Ramos (cell line): ENCODE measurements around the gene CRMP1.

Source experiments
- in situ Hi-C: fragments of 300-500 bp; cut with MboI; formaldehyde crosslinking; loops from one replicate; pipeline ENCODE4 v1.14.3; 2022; ENCODE audit warnings: low sequenced_read_pairs; ENCODE audit not compliant: unreplicated experiment

The CRMP1 gene

DNA sequence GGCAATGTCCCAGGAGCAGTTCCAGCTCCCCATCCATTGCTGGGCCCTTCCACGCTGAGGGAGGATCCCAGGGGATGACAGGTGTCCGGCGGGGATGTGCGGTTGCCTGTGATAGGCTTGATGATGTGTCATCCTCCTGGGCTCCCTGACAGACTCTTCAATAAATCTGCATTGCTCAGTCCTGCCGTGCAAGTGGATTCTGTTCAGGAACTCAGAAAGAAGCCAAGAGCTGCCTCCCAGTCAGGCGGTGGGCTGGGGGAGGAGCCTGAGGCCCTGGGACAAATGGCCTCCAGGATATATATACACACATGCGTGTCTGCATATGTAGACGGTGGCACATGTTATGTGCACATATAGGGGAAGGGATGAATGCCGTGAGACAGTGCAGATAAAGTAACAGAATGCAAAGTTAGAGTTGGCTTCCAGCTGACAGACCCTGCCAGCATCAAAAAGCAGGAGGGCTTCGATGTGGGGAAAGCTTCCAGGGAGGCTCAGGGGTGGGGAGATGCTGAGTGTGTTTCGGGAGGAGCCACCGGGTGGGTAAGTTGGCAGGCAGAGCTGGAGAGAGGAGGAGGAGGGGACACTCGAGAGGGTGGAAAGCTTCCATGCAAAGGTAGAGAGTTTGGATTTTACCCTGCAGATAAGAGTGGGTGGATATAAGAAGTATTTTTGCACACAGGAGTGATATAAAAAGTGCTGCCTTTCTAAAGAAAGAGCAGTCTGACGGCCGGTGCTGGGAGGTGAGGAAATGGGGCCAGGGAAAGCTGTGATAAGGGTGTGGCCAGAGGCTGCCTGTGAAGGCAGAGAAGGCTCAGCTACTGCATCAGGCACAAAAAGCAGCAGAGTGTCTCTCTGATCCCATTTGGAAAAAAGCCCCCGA lies 28.5 kb upstream of the CRMP1 start:
- in situ Hi-C loops = no loop called here

DNA sequence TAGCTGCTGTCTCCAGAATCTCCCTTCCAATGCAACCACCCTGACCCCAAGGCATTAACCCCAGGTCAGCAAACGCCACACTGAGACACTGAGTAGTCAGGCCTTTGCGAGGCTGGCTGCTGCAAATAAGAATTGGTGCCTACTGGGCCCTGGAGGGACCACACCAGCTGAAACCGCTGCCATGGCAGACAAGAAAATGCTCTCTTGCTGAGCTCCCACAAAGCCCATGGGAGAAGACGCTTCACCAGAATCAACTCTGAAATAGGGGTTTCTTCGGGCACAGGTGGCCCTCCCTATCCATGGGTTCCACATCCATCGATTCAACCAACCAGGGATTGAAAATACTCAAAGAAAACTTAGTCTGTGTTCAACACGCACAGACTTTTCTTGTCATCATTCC lies 26.7 kb upstream of the CRMP1 start:
- in situ Hi-C loops = no loop called here

DNA sequence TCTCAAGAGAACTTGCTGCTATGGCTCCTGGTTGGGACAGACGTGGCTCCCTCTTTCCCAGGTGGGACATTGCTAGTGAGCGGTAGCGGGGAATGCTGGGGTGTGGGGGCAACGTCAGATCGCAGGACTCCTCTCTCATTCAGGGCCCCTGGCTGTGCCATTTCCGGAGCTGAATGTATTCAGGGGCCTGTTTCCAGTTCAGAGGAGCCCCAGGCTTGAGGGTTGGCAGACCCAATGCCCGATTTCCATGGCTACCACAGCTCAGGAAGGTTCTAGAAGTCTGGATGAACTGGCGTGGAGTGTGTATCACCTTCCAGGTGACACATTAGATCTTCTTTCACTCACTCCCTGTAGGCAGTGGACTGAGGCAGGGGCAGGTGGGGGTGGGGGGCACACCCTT lies 26.2 kb upstream of the CRMP1 start:
- in situ Hi-C loops = no loop called here

DNA sequence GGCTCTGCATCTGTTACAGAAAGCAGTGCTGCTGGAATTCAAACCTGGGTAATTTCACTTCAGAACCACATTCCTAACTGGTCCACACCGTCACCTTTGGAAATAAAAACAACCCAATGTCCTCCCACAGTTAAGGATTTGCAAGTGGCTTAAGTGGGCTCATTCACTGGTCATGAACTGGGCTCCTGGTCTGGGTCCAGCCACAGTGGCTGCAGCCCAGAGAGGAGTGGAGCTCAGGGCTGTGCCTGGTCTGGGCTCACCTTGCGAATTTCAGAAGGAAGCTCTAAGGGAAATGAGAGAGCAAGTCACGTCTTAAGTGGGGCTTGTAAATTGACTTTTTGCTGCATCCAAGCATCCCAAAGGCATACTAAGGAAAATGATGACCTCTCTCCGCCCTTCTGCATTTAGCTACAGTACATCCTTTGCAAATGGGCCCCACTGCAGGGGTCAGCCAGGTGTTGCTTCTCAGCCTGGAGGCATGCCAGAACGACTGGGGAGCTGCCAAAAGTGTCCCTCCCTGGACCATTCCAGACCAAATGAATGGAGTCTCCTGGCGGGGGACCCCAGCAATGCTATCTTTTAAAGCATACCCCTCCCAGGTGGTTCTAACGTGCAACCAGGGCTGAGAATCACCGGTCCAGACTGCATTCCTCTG lies 25.6 kb upstream of the CRMP1 start:
- in situ Hi-C loops = no loop called here

DNA sequence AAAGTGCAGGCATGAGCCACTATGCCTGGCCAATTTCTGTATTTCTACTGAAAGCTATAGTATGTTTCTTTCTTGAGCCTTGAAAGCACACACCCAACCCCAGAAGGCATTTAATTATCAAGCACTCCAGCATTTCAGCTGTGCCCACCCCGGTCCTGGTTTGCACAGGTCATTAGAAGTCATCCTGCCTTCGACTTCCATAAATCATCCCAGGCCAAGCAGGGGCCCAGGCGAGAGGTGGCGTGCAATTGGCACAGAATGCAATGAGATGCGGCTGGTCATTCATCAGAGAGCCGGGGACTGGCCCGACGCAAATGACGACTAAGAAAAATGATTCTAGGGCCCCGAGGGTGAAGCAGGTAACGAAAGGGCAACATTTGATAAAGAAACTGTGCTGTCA lies 24.8 kb upstream of the CRMP1 start:
- in situ Hi-C loops = no loop called here

DNA sequence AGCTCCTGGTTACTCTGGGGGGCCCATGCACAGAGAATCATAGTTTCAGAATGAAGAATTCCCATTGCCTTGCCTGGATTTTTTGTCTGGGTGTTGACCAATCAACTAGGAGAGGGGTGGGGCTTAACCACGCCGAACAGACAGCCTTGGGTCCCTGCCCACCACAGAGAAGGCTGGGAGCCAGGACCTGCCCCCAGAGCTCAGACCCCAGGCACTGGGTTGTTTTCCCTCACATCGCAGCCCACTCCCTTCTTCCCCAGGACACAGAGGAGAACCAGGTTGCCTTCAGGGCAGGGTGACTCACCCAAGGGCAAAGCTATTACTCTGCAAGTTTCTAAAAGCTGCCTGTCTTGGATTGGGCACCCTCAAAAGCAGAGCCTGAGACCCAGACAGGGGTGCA lies 23.3 kb upstream of the CRMP1 start:
- in situ Hi-C loops = no loop called here

DNA sequence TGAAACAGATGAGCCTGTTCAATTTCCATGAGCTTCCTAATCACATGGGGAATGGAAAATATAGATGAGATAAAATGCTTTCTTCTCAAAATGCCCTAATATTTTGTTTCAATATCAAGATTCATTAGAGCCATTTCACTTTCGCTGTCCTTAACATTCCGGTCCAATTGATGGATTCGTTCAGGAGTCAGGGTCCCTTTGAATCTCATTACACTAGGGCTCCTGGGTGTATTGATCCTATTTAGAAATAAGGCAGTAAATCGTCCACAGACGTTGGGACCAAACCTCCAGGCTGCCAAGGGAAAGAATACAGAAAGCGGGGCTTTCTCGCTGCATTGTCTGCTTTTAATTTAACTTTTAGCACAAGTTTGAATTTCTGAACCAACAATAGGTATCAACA lies 20.6 kb upstream of the CRMP1 start:
- in situ Hi-C loops = no loop called here

DNA sequence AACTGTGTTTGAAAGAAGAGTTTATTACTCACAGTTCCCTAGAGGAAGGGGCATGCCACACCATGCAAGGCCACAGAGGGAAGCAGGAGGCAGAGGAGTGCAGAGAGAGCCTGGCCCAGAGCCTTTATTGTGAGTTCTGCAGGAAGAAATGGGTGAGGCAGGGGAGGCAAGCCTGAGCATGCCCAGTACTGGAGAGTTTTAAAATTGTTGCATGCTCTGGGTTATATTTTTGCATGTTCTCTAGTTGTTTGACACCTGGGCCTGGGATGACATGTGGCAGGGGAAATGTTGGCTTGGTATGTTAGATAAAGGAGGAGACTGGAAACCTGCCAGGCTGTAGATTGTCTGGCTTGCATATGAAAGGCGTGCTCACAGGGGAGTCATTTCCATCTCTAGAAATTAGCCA lies 19.7 kb upstream of the CRMP1 start:
- in situ Hi-C loops = no loop called here

DNA sequence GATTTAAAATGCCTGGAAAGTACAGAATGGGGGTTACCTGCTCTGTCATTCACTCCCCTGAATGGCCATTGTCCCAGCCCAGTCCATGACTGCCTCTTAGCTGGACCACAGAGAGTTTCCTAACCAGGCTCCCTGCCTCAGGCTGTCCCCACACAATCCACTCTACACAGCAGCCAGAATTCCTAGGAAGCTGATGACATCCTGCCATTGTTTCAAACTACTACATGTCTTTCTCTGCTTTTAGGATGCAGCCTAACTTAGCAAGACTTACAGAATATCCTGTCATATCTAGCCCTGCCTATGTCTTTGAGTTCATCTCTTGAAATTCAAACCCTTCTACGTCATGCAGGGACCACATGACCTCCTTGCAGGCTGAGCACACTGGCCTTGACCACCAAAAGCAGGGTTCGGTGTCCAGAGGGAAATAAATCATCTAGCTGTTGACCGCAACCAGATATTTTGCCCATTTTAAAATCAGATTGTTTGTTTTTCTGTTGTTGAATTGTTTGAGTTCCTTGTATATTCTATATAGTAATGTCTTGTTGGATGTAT lies 16.1 kb upstream of the CRMP1 start:
- in situ Hi-C loops = no loop called here

DNA sequence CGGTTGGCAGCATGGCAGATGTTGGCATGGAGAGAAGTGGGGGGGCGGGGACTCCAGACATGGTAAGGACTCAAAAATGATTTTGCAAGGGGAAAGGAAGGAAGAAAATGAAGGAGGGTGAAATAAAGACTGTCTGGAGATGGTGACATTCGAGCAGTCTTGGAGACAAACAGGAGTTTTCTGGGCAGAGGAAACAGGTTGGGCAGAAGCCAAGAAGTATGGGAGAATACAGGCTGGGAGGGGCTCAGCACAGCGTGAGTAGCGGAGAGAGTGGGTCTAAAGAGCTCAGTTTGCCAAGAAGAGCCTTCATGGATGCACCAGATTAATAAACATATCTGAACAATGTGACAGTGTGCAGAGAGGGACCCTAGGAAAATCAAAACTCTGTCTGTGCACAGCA lies 13.3 kb upstream of the CRMP1 start:
- in situ Hi-C loops = no loop called here

DNA sequence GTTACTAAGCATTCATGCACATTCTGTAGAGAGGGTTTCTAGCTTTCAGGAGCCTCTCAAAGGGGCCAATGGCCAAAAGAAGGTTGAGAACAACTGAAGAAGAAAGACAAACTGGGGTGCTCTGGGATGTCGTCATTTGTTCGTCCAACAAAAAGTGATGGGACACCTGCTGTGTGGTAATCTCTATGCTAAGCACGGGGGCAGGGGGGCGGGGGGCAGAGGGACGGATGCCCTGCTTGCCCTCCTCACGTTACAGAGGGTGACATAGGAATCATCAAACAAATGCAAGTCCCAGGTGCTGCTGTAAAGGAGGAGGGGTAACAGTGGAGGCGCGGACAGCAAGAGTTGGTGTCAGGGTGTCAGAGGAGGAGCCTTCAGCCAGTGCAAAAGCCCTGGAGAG lies 12.8 kb upstream of the CRMP1 start:
- in situ Hi-C loops = no loop called here

DNA sequence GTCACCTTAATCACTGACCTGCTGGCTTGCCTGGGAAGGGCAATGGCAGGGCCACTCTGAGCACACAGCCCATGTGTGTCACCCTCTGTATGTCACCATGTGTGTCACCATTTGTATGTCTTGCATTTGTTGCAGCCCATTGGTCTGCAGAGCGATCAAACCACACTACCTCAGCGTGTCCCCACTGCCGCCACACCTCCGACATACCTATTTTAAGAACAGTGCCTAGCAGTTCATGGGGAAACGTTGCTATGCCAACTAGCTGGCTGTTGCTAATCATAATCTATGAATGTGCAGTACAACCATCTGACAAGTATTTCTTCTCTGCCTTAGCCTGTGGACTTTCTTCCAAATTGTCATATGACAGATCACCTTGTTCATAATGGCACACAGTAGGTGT lies 8.0 kb upstream of the CRMP1 start:
- in situ Hi-C loops = no loop called here

DNA sequence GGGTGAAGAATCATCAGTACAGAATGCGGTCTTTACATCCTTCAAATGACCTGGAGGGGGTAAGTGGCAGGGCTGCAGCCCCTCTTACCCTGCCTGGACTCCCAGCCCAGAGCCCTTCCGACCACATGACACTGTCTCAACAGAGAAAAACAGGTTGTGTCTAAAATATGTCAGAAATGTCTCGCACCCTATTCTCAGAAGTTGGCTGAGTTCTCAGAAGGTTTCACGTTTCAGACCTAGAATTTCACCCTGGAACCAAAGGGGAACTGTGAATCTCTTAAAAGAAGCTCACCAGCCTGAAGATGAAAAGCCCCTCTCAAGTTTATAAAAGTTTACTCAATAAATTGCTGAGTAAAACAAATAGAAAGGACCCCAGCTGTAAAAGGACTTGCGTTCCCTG lies 7.0 kb upstream of the CRMP1 start:
- in situ Hi-C loops = no loop called here

DNA sequence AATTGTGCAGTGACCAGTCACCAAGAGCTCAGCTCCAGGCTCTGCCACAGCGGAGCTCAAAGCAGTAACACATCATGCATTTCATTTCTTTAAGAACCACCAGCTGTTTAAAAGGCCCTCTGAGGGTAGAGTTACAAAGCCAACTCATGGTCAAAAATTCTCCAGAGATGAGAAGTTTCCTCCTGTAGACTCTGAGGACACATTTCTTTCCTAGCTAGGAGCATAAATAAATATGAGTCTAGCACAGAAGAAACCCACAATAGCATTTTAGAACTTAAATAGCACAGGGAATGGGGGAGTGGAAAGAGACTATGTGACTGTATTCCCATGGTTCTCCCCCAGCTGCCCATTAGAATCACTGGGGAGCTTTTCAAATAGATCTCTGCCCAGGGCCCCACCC lies 6.5 kb upstream of the CRMP1 start:
- in situ Hi-C loops = no loop called here

DNA sequence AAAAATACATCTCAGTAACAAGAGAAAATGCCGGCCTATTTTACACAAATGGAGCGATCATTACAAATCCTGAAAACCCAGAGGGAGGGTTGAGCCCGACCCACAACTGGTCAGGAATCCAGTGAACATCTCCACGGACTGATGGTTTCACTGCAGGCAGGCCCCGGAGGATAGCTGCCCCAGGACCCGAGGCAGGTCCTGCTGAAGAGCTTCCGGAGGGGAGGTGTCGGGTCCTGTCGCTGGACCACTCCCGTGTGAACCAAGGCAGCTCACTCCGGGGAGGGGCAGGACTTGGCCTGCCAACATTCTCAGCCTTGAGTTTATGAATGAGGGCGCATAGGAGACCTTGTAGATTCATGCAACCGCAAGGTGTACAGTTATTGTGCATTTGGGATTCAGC lies 4.8 kb upstream of the CRMP1 start:
- in situ Hi-C loops = no loop called here

DNA sequence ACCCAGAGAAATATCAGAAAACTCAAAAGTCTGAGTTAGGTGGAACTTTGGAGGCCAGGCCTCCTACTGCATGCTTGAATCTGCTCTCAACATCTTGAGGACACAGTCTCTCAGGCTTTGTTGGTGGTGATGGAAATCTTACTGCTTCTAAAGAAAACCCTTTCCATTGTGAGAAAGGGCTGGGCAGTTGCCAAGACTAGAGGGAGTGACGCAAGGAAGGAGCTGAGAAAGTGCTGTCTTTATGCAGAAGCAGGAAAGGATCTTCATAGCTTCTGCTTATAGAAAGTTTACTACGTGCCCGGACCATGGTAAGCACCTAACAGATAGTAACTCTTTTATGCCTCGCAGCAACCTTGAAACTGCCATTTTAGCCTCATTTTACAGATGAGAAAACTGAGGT lies 2.4 kb upstream of the CRMP1 start:
- in situ Hi-C loops = no loop called here

DNA sequence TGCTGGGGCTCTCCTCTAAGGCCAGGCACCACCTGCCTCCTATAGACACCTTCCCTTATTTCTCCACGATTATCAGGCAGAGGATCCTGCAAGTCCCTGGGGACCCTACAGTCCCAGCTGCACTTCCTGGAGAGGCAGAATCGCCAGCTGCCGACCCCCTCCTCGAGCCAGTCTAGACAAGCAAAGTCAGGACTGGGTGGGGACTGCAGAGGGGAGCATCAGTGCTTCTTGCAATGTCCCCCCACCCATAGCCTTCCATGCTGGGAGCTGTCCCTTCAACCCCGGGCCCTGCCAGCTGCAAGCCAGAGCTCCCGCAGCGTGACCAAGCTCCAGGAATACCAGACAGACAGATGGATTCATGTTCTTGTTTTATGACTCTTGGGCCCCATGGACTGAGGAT lies 1.4 kb upstream of the CRMP1 start:
- in situ Hi-C loops = no loop called here

DNA sequence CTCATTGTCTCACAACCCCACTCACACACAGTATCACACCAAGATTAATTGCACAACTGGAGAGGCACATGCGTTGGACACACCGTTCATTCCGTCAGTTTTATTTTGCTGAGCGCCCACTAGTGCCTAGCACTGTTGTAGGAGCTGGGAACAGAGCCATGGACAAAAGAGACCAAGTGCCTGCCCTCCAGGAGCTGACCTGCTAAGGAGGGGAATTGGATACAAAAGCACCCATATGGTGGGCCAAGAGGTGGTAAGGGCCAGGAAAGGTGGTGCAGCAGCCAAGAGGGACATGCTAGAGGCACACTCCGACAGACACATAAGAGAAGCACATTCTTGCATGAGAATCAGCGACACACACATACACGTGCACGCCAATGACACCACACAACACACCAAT lies 705 bp upstream of the CRMP1 start:
- in situ Hi-C loops = no loop called here

DNA sequence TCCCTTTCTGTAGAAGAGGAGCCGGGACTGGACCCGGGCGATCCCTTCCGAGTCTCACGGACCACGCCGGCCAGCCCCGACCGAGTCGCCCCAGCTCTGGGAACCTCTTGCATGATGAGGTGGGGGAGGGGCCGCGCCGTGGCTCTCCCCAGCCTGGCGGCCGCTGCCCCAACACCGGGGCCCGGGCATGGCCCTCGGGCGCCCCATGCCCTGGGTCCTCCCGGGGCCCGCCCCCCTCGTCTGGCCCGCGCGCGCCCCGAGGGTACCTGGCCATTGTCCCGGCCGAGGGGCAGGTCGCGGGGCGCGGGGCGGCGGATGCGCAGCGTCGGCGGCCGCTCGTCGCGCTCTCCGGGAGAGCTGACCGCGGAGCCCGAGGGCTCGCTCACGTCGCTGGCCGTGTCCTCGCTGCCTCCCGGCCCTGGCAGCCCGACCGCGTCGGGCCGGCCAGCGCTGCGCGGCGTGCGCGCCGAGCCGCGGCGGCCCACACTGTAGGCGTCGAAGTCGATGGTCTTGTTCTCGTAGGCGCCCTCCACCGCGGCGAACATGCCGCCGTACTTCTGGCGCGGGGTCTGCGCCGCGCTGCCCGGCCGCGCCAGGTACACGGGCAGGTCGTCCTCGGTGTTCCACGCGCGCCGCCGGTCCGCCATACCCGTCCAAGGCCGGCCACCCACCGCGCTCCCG lies 423 bp downstream of the CRMP1 start:
- in situ Hi-C loops = no loop called here

DNA sequence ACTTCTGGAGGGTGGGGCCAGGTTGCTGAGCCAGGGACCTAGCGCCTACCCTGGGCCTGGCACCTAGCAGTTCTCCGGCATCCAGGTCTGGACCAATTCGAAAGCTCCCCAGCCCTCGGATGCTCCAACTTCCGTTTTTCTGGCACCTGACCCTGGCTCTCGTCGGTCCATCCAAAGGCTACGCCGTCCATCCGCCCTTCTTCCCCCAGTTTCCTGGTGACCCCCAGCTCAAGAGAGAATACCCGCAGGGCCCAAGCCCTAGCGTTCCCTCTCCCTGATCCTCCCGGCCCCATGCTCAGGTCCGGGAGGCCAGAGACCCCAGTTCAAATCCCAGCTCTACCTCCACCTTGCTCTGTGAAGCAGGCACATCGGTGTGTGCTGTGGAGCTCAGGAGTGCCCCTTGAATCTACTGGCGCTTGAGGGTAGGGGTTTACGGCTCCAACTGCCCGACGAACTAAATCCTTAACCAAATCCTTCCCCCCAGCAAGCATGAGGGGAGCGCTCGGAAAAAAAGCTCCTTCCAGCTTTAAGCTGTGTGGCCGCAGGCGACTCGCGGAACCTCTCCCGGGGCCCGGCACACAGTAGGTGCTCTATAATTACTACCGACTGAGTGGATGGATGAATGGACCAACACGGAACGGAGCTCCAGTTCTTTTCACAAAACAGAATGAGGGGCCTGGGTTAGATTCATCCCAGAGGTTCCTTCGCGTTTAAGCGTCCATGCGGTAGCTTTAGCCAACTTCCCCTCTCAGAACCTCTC lies 1.1 kb downstream of the CRMP1 start:
- in situ Hi-C loops = no loop called here
